HG02885 (cell line): ENCODE results near the gene SP140L.
"Not testable (repeated sequence)": the region's sequence is repeated elsewhere in the genome, so short reads cannot be mapped to it uniquely, and the experiment has no call there.

Source experiments
- ATAC-seq: cut with Tn5 transposase; IDR thresholded peaks from one replicate; pipeline ENCODE4 v1.9.1; 2021; ENCODE audit warnings: mild to moderate bottlenecking; ENCODE audit not compliant: unreplicated experiment, poor library complexity

Gene SP140L

GRCh38 chr2:230322561-230323384 lies 4.2 kb upstream of the SP140L start:
- no peak for ATAC-seq

GRCh38 chr2:230323385-230324106 lies 3.4 kb upstream of the SP140L start:
- no peak for ATAC-seq

GRCh38 chr2:230324503-230324902 lies 2.5 kb upstream of the SP140L start:
- ATAC-seq = no peak

- no peak for ATAC-seq
Observed at GRCh38 chr2:230325316-230326243, 1.4 kb upstream of the SP140L start.

- ATAC-seq = peak; percentile 58
Observed at GRCh38 chr2:230327418-230328154, 593 bp downstream of the SP140L start.

- no peak for ATAC-seq
Observed at GRCh38 chr2:230328155-230328458, 1.1 kb downstream of the SP140L start.

- ATAC-seq = no peak
Observed at GRCh38 chr2:230329946-230330605, 3.1 kb downstream of the SP140L start.

GRCh38 chr2:230330725-230331124 lies 3.7 kb downstream of the SP140L start:
- no peak for ATAC-seq

- no peak for ATAC-seq
Observed at GRCh38 chr2:230335461-230335863, 8.5 kb downstream of the SP140L start.

GRCh38 chr2:230335864-230336506 lies 9.0 kb downstream of the SP140L start:
- no peak for ATAC-seq

GRCh38 chr2:230341936-230342528 lies 15.0 kb downstream of the SP140L start:
- ATAC-seq = not testable (repeated sequence)

GRCh38 chr2:230343041-230343624 lies 16.1 kb downstream of the SP140L start:
- not testable (repeated sequence) for ATAC-seq

GRCh38 chr2:230343747-230344146 lies 16.8 kb downstream of the SP140L start:
- ATAC-seq = no peak

- ATAC-seq = no peak
Observed at GRCh38 chr2:230346465-230346864, 19.5 kb downstream of the SP140L start.

- no peak for ATAC-seq
Observed at GRCh38 chr2:230346921-230347533, 20.0 kb downstream of the SP140L start.

- peak; percentile 69 for ATAC-seq
Observed at GRCh38 chr2:230347659-230348305, 20.8 kb downstream of the SP140L start.

- no peak for ATAC-seq
Observed at GRCh38 chr2:230348787-230349186, 21.8 kb downstream of the SP140L start.
